A673 (cell line): ENCODE results near the gene GABRA6.

Source experiments
- CTCF ChIP-seq: fragments of 300-800, 200-600 bp; sonication (generic); conservative IDR thresholded peaks from 2 replicates; pipeline ENCODE4 v1.5.1; 2017; ENCODE audit warnings: low read depth, mild to moderate bottlenecking, antibody characterized with exemption, low read length, moderate library complexity, mixed read lengths
- EZH2 ChIP-seq: fragments of 200-600 bp; sonication (generic); IDR thresholded peaks from 2 replicates; pipeline ENCODE4 v1.6.1; 2017; ENCODE audit warnings: borderline replicate concordance, low read depth, mild to moderate bottlenecking, mixed read lengths, antibody characterized with exemption, low read length; ENCODE audit not compliant: poor library complexity, severe bottlenecking

- TF ChIP-seq EZH2 (no peak), CTCF (no peak)
Measured at GRCh38 chr5:161734741-161735140, 49.2 kb downstream of the GABRA6 start.
